Activated CD8-positive, alpha-beta memory T cell treated with anti-CD3 and anti-CD28 coated beads for 36 hours (primary cell): Measurements from ENCODE around the gene PTPRN2. TPM values are rescaled to one million over a fixed set of nuclear protein-coding genes. Genes with fewer than 3 reads are reported as not detected.

Source experiments
- CTCF ChIA-PET: fragments of 350-600 bp; sonication (Branson Sonifier 250); formaldehyde crosslinking; loops from one replicate; lab custom pipeline; 2021; ENCODE audit warnings: antibody characterized with exemption; lab: Charles Lee
- POLR2A ChIA-PET: fragments of 350-600 bp; sonication (Branson Sonifier 250); formaldehyde crosslinking; loops from one replicate; lab custom pipeline; 2021; ENCODE audit warnings: antibody characterized with exemption; lab: Charles Lee
- total RNA-seq, 2 experiments: library from RNA; stranded (reverse); gene quantifications; one replicate each; pipeline ENCODE4 v1.2.3, GENCODE V29; 2021

The PTPRN2 gene
- total RNA-seq, 2 experiments from 2014 or later, result 0.36 to 0.44 TPM

DNA sequence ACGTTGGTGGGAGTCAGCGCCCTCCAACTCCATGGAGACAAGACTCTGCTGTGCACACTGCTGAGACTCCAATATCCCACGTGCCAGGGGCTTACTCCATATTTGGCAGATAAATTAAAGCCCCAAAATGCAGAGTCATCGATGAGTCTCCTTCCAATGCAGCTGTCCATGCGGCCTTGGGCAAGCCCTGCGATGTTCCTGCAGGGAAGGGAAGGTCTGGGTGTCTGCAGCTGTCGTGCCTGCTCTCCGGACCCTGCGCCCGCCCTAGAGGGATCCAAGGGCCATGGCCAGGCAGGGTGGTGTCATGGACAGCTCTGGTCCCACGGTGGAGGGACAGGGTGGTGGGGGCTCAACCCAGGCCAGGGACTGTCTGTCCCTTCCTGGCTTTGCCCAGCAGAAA is 185.2 kb downstream of the PTPRN2 start:
- CTCF ChIA-PET, result no interaction called here

DNA sequence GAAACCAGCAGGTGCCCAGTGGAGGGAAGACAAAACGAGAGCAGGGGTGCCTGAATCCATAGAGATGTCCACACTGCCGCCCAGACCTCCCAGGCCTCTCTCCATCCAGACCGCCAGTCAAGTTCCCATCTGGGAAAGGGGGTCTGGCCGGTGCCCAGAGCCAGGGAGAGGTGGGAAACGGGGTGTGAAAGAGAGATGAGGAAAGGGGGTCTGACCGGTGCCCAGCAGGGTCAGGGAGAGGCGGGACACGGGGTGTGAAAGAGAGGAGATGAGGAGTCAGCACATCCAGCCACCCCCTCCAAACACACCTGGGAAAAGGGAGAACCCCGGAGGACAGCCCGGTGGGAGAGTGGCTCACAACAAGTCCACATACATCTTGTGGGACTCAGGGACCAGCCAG is 185.8 kb downstream of the PTPRN2 start:
- POLR2A ChIA-PET, result no interaction called here

More for the DNA sequence above, 185.2 kb downstream of the PTPRN2 start:
- POLR2A ChIA-PET, result no interaction called here

DNA sequence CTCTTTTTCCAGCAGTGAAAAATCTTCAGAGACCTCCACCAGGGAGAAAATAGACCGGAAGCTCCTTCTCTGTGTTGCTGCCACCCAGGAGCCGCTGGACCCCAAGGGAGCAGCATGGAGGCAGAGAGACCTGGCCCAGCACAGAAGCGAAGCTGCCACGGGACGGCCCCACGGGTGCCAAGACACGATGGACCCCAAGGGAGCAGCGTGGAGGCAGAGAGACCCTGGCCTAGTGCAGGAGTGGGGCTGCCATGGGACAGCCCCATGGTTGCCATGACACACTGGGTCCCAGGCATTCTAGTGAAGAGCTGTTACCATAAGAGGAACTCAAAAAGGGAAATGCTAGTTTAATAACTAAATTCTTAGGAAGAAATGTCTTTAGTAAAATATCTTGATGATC is 186.3 kb downstream of the PTPRN2 start:
- ChIA-PET POLR2A (no interaction called here), CTCF (interaction anchor here (0.7 kb wide), 1 partner anchor 83 kb away, joined by 3 read pairs; no protein-coding TSS in a partner anchor)

More for the DNA sequence above, 185.8 kb downstream of the PTPRN2 start:
- CTCF ChIA-PET, result no interaction called here

DNA sequence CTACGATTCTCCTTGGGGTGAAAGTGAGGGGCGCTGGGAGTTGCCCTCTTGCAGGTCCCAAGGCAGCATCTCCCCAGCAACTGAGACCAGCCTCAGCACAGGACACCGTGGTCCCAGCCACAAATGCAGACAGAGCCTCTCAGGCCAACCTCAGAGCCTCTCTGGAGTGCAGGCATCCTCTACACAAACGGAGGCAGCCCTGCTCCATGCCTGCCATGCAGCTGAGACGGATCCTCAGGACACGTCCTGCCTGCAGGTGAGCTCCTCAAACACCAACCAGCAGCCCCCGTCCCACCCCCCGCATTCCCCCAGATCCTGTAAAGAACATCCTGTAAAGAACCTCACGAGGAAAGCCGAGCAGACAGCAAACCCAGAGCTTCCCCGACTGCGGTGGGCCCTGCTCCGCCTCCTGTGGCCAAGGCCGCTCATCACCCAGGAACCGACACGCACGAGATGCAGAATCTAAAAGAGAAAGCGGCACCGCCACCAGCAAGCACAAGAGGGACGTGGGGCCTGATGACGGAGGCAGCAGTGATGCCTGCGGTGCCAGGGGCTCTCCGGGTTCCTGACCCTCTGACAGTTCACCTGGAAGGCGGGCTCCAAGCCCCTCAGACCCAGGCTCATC is 186.9 kb downstream of the PTPRN2 start:
- ChIA-PET POLR2A (no interaction called here), CTCF (interaction anchor here (0.7 kb wide), 1 partner anchor 82 kb away, joined by 3 read pairs; no protein-coding TSS in a partner anchor)

DNA sequence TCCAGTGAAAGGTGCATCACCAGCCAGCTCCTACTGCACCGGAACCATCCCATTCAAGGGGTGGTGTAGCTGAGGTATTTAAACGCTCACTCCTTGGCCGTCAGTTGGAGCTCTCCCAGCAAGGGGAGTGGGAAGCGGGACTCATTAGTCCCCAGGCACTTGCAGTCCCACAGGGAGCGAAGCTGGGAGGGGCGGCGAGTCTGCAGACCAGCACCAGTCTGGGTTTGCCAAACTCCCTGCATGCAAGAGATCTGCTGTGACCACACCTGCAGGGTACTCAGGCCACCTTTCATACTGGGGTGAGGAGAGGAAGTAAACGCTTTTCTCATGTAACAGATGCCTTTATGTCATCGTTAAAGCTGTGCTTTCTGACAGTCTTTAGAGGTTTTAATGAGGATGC is 187.9 kb downstream of the PTPRN2 start:
- CTCF ChIA-PET, result no interaction called here
- POLR2A ChIA-PET, result no interaction called here

DNA sequence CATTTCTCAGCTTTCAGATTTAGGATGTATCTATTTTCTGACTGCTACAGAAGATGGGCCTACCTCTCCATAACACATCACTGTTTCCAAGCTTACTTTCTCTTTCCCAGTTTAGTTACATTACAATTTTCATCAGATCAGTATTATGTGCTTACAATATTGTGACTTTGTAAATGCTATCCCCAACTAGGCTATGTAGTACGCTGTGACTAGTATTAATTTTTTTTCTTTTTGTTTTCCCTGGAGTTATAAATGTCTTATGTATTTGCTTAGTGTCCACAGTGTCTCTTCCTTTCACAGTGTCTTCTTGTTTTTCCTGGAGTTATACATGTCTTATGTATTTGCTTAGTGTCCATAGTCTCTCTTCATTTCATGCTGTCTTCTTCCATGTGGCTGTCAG is 188.9 kb downstream of the PTPRN2 start:
- POLR2A ChIA-PET, result no interaction called here
- CTCF ChIA-PET, result no interaction called here

DNA sequence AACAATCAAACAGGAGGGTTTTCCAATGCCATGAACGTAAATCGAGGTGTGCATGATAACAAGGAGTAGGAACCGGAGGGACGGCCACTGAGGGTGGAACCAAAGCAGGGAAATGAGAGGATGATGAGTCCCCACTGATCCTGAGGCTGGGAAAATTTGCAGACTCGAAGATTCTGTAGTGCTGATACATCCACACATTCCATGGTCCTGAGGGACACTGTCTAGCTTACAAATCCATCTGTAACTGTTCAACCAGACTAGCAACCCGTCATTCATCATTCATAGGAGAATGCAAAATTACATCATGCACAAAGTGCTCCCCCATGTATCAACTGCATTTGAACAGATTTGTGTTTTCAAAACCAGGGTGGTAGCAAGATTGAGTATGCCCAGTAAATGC is 189.7 kb downstream of the PTPRN2 start:
- ChIA-PET POLR2A (no interaction called here), CTCF (no interaction called here)

DNA sequence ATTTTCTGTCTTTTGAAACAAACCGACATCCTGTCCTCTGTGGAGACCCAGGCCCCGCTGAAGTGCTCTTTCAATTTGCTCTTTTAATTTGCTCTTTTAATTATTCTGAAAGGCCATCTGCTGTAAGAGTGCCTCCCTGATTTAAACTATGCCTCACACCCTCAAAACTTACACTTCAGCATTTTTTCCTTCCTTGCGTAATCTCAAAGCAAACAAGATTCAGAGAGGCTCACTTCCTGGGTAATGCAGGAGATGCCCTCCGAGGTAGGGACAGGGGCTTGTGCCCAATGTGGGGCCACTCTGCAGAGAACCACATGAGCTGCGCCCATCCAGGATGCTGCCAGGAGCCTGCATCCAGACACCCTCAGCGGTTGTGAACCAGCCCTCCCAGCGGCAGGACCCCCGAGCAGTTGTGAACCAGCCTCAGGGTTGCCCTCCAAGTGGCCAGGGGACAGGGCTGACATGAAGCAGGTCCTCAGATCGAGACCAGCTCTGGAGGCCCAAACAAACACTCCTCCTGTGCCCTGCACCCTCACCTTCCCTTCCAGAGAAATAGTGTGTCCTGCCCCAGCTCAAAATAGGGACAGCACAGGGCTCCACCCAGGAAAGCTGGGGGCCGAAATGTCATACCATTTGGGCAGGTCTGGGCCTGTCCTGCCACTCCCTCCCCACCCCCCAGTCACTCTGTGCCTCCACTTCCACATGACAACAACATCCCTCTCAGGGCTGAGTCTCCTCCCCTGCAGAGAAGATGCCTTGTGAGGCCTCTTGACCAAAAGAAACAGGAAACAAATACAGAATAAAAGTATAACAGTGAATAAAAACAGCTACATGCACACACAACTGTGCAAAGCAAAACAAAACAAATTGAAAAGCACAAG is 190.4 kb downstream of the PTPRN2 start:
- CTCF ChIA-PET, result no interaction called here
- POLR2A ChIA-PET, result no interaction called here

DNA sequence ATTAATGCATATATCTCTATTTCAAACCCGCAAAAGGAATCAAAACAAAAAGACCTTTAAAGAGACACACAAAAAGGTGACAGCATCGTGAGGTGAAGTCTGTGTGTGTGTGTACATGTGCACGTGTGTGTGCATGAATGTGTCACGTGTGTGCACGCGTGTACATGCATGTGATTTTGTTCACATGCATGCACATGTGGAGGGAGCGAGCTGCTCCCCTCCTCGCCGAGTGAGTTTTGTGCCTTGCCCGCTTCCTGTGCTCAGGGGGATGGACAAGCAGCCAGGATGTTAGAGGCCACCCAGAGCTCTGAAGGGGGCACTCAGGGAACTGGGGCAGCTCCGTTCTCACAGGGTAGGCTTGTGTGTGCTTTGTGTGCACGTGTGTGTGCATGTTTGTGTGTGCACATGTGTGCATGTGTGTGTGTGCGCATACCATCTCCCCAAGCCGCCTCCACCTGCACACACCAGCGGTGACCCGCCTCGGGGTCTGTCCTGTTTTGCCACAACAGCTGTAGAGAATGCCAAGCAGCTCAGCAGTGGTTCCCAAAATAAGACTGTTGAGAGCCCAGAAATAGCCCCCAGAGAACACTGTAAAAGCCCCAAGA is 191.2 kb downstream of the PTPRN2 start:
- CTCF ChIA-PET, result no interaction called here
- POLR2A ChIA-PET, result no interaction called here

DNA sequence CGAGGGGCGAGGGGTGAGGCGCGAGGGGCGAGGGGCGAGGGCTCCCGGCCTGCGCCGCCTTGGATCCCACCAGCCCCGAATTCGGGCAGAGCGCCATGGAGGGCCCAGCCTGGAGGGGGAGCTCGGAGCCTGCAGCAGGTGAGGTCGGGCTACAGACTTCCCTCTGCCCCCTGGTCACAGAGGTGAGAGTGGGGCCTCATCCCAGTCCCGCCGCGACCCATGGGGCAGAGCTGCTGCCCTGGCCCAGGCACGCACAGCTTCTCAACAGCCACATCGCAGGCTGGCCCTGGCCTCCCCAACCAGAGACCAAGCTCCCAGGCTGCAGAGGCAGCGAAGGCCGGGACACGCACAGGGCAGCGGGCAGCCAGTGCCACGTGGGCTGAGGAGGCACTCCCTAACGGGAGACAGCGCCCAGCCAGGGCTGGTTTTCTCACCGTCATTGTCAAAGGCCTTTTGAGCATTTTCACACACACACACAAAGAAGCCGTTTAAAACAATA is 191.8 kb downstream of the PTPRN2 start:
- ChIA-PET POLR2A (no interaction called here), CTCF (no interaction called here)

DNA sequence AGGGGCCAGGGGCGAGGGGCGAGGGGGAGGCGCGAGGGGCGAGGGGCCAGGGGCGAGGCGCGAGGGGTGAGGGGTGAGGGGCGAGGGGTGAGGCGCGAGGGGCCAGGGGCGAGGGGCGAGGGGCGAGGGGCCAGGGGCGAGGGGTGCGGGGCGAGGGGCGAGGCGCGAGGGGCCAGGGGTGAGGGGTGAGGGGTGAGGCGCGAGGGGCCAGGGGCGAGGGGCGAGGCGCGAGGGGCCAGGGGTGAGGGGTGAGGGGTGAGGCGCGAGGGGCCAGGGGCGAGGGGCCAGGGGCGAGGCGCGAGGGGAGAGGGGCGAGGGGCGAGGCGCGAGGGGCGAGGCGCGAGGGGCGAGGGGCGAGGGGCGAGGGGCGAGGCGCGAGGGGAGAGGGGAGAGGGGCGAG is 192.3 kb downstream of the PTPRN2 start:
- ChIA-PET POLR2A (no interaction called here), CTCF (no interaction called here)

DNA sequence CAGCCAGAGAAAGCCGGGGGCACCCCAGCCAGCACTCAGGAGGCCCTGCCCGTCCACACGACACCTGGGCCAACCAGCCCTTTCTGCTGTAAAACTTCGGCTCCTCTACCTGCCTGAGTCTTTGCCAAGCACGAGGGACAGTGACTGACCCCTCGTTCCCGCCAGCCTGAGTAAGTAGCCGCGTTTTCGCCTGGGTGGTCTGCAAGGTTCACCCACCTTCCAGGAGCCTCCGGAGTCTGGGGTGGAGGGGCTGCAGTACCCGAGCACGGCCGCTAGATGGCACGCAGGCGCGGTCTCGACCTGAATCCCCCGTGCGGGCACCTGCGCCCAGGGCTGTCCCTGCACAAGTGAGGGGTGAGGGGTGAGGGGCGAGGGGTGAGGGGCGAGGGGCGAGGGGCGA is 192.7 kb downstream of the PTPRN2 start:
- CTCF ChIA-PET, result no interaction called here
- POLR2A ChIA-PET, result no interaction called here

DNA sequence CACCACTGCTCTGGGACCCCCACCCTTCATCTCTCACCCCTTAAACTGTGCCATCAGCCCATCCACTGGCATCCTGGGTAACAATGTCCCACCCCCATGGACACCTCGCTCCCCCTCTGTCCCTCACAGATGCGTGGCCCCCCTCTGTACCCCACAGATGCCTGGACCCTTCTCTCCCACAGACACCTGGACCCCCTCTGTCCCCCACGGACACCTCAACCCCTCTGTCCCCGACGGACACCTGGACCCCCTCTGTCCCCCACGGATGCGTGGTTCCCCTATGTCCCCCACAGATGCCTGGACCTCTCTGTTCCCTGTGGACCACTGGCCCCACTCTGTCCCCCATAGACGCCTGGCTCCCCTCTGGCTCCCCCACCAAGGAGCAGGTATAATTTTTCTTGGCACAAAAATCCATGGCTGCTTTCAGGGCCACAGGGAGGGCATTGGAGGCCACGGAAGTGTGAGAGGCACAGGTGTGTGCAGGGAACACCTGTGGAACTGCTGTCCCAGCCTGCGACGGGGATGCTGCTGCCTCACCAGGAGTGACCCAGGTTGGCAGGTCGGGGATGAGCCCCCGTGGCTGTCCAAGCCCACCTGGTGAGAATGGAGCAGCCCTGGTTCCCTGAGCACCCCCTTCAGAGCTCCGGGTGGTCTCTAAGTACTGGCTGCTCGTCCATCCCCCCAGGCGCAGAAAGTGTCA is 193.5 kb downstream of the PTPRN2 start:
- ChIA-PET POLR2A (no interaction called here), CTCF (interaction anchor here (0.6 kb wide), 1 partner anchor 91 kb away, joined by 3 read pairs; no protein-coding TSS in a partner anchor)

DNA sequence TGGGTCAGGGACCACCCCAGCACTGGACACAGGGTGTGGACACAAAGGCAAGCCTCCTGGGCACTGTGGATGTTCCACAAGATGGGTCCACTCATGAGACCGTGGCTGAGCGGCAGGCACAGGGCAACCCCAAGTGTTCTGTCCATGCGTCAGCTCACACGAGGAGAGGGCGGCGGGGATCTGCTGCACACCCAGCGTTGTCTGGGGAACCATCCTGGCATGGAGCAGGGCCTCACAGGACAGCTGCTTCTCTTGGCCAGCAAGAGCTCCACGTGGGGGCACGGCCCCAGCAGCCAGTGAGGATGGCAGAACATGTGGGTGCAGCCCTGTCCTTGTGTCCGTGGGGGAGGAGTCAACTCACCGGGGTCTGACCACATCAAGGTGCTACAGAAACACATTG is 195.4 kb downstream of the PTPRN2 start:
- ChIA-PET CTCF (no interaction called here), POLR2A (no interaction called here)

DNA sequence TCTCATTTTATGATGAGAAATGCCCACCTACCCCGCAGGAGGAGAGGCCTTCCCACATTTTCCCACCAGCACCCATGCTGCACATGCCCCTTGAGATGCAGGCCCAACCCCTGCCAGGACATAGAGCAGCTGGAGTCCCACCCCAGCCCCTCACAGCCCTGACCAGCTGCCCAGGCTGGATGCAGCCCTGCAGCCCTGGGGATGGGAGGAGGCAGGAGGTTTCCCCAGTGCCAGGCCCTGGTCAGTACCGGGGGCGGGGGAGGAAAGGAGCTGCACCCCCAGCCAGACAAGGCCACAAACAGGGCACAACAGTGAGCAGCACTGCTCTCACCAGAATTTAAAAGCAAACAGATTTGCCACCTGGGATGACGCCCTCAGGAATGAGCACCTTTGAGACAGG is 196.1 kb downstream of the PTPRN2 start:
- POLR2A ChIA-PET, result no interaction called here
- CTCF ChIA-PET, result no interaction called here

DNA sequence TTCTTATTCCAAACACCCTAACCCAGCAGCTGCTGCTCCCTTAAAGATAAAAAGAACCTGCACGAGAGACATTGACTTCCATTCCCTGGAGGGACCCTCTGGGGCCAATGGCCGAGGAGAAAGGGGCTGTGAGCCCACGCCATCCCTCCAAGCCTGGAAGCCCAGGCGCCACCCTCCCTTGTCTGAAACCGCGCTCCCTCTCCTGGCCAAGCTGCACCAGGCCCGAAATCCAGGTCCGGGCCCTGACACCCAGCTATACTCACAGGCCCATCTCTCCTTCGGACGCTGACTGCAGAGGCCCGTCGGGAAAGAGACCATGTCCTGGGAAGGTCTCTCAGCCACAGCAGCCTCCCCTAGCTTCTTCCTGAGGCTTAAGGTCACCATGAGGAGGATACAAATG is 196.5 kb downstream of the PTPRN2 start:
- ChIA-PET CTCF (no interaction called here), POLR2A (no interaction called here)

DNA sequence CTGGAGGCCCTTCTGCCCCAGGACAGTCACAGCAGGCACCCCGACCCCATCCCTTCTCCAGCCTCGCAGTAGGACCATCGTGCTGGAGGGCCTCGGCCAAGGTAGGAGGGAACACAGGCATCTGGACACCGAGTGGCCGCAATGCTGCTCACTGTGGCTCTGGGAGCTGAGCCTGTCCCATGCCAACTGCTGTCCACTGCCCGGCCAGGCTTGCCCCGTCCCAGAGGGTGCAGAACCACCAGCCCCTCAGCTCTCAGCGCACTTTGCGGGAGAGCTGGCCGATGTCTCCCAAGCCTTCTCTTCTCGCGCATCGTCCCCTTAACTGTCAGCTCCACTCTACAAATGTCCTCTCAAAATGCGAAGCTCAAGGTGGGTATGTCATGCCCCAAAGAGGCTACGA is 197.2 kb downstream of the PTPRN2 start:
- ChIA-PET POLR2A (no interaction called here), CTCF (no interaction called here)

DNA sequence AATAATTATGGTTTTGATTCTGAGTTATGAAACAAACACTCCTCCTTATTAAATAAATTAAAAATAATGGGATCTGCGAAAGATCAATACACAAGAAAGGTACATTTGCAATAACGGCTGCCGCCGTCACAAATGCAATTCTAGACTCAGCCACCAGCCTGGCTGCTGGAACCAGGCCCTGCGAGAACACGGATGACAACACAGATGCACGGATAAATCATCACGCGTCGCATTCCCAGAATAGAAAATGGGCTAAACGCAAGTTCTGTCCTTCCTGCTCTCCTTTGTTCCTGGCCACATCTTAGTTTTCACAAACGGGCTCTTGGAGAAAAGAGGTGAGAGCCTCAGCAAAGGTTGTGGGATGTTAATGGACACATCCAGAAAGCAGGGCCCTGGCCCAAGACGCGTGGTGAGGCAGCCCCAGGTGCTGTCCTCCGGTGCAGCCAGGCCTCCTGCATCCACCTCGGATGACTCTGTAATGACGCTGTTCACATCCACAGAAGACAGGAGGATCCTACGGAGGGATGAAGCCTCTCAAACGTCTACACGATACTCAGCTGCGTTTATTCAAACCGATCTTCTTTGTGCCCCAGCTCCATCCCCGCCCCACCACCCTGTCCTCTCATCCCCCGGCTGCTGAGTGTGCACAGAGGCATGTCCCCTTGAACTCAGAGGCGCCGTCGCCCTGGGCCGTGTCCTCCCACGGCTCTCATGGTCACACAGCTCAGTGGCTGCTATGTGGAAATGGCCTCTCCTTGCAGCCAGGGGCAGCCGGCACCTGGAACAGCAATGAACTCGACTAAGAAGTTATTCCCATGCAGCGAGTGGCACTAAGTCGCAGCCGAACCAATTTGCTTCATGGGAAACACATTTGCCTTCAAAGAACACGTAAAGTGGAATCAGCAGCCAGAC is 197.9 kb downstream of the PTPRN2 start:
- POLR2A ChIA-PET, result no interaction called here
- CTCF ChIA-PET, result no interaction called here

DNA sequence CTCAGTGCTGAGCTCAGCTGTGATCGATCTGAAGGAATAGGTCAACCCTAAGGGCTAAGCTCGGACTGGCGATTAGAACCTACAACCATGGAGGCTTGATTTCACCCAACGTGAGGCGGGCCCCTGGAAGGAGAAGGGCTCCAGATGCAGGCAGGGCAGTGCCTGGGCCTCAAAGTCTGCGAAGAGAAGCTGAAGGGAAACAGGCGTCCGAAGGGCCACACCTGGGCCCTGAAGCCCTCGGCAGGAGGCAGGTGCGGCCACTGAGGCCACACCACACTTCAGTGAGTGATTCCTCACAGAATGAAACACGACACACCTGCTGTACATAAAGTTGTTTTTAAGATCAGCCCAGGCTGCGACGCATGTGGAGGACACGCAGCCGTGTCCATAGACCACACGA is 198.7 kb downstream of the PTPRN2 start:
- POLR2A ChIA-PET, result no interaction called here
- CTCF ChIA-PET, result no interaction called here
